Measurements from ENCODE around the gene TRNP1.

The TRNP1 gene

GRCh38 chr1:27001570-27002360, 8.3 kb downstream of the TRNP1 start:
- DNase-seq (ENCODE audit: low read depth, low spot score), result no peak

DNA sequence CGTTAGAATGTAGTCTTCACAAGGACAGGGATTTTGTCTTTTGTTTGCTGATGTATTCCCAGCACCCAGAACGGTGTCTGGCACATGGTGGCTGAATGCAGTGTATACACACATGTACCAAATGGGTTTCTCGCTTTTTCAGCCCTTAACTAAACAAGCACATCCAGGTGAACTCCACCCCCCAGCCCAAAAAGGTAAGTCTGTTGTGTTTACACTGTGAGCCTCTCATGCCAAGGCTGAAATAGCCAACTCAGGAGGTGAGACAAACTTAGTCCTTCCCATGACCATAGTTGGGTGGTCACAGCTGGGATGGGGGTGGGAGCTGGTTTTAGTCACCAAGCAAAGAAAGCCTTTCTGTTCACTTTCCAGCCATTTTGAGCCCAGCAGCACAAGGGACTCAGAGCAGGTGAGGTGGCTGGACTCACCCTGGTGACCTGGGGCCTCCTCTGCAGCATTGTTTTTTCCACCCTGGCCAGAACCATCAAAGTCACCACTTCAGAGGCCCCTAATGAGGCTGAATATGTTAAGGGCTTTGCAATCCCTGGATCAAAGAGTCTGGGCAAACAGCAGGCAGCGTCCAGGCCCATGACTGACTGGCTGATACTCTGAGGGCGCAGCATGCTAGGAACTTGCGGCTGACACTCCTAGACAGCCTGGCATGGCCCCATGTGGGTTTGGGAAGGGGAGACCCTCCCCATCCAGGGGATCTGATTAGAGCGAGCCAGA, 10.4 kb downstream of the TRNP1 start:
- DNase-seq (ENCODE audit: low read depth, low spot score), result no peak

DNA sequence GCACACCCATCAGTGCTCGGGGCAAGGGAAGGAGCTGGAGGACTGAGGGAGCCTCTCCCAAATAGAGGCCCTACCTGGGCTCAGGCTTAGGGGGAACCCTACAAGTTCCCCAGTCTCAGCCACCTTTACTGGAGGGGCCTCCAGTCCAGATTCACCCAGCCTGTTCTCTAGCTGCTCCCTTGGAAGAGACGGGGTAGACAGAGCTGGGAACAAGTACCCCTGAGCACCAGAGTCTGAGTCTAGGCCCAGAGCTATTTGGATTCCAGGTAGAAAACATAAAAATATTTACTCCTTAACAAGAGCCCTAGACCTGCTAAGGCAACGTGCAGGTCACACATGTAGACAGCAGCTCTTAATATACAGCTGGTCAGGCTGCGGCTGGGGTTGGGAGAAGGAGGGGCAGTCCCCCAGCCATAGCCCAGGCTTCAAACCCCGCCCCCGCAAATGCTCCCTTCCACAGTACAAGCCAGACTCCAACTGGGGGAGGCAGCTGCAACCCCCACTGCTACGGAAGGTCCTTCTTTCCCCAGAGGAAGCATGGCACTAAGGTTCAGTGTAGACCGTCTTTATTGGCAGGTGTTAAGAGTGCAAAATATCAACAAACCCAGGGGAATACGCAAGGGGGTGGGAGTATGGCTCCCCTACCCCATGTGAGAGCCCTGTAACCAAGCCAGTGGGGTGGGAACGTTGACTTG, 11.1 kb downstream of the TRNP1 start:
- no peak for DNase-seq (ENCODE audit: low read depth, low spot score)

- DNase-seq (ENCODE audit: low read depth, low spot score), result no peak
Measured at GRCh38 chr1:27005166-27005530, 11.7 kb downstream of the TRNP1 start.

DNA sequence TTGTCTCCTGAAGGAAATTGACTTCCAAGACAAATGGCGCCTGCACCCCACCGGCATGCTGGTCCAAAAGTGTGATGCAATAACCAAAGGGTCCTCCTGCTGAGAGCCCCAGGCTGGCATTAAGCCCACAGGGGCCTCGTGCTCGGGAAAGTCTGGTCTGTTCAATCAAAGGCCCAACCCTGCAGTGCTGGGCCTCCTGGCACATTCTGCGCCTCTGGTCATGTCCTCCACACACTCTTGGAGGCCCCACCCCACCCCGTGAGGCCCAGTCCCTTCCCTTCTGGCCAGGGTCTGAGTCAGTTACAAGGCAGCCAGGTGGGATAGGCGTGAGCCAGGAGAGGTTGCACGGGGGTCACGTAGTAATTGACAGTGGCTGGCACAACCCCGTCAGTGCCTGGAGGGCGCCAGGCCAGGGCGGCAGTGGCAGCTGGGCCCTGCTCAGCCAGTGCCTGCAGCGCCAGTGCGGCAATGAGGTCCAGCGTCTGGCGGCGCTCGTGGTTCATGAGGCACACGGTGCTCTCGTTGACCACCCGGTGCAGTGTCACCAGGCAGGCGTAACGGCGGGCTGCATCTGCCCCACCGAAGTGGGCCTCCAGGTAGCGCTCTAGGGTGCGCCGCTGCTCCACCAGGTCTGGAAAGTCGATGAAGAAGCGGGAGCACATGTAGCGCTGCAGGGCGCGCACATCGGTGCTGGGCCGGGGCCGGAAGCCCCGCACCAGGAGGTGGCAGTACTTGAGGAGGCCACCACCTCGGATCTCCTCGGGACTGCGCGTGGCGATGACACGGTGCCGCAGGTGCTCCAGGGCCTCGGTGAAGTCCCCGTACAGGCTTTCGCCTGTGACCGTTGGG, 12.4 kb downstream of the TRNP1 start:
- no peak for DNase-seq (ENCODE audit: low read depth, low spot score)

DNA sequence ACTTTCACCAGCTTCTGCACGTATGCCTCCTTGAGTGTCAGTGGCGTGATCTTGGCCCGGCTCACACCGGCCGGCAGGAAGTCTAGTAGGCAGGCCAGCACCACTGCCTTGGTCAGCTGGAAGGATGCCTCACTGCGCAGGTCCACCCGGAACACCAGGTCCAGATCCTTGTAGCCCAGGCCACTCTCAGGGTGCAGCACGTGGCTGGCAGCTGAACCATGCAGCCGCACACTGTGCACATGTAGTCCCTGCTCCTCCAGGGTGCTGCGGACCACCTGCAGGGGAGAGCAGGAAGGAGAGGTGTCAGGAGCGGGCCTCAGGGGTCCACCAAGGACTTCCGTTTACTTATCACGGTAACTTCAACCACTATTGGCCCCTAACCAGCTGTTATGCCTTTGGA, 13.2 kb downstream of the TRNP1 start:
- DNase-seq (ENCODE audit: low read depth, low spot score), result no peak

DNA sequence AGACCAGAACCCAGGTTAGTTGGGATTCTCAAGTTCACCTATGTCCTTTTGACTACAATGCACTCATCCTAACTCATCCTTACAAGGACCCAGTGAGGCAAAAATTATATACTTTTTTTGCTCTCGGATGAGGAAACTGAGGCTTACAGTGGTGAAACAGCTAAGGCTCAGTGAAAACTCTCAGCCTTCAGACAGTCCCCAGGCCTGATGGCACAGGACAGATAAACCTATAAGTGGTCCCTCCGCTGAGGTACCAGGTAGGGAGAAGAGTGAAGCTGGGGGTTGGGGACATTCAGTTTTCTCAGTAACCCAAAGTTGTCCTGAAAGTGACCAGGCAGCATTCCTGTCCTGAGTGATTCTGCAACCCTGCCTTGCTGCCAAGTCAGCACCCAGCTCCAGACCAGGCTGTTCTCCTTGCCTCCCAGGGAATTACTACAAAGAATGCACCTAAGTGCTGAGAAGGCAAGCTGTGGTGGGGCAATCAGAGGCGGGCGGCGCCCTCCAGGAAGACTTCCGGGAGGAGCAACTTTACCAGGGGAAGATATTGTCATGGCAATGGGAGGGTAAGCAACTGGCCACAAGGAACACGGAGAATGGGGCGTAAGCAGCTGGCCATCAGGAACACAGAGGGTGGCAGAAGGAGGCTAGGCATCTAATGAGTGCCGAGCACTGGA, 14.6 kb downstream of the TRNP1 start:
- no peak for DNase-seq (ENCODE audit: low read depth, low spot score)

DNA sequence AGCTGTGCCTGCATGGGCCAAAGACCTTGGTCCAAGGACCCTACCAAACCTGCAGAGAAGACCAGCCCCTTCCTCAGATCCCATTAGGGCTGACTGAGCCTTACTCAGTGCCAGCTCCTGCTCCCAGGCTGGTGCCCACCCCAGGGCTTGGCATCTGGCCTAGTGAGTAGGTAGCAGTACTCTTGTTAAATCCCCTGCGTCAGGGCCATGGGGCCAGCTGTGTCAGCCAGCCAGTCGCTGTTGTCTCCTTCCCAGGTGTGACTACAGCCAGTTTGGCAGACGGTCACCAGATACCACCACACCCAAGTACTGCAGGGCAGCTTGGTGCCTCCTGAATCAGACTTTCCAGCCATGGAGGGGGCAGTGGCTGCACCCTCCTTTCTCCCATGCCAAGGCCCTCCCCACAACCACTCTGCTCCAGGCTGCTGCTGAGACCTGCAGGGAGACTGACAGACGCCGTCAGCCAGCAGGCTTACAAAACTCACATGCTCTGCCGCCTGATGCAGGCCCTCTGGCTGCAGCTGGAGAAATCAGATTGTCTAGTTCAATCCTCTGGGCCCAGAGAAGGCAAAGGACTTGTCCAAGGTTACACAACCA, 16.2 kb downstream of the TRNP1 start:
- no peak for DNase-seq (ENCODE audit: low read depth, low spot score)

- no peak for DNase-seq (ENCODE audit: low read depth, low spot score)
Measured at GRCh38 chr1:27010226-27010994, 16.9 kb downstream of the TRNP1 start.

DNA sequence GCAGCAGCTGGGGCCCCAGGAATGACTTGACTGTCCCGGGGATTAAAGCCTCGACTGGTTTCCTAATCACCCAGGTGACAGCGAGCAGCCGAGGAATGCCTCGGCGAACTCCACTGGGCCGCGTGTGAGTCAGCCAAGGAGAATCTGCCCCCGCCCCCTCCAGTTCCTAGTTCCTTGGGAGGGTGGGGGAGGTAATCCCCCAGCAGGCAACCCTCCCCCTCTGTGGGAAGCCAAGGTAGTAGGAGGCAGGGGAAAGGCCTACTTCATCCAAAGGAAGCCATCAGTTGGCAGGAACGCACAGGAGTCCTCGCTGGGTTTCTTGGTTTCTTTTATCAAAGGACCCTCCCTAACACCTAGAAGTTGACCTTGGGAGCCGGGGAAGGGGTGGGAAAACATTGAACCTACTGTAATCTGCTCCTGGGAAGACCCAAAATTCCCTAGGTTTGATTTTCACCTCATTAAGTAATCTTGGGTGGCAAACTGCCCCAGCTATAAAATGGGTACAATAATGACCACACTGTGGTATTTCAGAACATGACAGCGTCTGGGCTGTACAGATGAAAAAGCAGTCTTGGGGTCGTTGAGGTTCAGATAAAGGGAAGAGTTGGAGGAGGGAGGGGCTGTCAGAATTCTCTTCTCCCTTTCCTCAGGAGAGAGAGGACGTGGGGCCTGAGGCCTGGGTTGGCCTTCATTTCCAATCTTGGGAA, 17.7 kb downstream of the TRNP1 start:
- DNase-seq (ENCODE audit: low read depth, low spot score), result no peak

DNA sequence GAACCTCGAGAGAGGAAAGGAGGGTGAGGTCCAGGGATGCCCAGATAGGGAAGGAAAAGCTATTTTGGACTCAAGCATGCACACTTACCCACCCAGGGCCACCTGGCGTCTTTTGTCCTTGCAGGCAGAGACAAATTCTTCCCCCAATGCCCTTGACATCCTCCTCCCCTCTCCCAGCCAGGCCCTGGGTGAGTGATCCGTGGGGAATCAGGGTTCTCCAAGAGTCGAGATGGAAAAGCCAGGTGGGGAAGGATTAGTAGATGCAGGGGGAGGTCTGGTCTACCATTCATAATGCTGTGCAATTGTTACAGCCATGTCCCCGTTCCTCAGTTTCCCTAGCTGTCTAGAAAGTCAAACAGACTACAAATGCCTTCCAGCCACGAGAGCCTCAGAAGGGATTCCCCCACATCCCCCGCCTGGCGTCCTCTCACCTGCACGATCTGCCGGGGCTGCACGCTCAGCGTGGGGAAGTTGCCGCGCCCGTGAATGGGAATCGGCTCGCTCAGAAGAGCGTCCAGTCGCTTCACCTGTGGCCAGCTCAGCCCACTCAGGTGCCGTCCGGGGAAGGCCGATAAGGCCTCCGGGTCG, 18.6 kb downstream of the TRNP1 start:
- DNase-seq (ENCODE audit: low read depth, low spot score), result no peak

DNA sequence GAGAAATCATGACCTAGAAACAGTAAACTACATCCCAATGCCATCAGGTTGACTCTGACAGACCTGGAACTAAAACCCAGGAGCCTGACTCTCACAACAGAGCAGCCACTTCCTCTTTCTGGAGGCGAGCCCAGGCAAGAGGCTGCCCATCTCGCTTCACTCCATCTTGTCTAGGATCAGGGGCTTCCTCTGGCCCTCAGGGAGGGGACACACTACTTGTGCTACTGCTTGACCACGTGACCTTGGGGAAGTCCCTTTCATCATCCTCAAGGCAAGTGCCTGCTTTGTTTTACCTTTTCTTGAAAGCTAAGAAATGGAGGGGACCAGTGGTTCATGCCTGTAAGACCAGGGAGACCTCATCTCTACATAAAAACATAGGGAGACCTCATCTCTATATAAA, 21.8 kb downstream of the TRNP1 start:
- no peak for DNase-seq (ENCODE audit: low read depth, low spot score)

GRCh38 chr1:27016376-27016775, 22.9 kb downstream of the TRNP1 start:
- no peak for DNase-seq (ENCODE audit: low read depth, low spot score)

DNA sequence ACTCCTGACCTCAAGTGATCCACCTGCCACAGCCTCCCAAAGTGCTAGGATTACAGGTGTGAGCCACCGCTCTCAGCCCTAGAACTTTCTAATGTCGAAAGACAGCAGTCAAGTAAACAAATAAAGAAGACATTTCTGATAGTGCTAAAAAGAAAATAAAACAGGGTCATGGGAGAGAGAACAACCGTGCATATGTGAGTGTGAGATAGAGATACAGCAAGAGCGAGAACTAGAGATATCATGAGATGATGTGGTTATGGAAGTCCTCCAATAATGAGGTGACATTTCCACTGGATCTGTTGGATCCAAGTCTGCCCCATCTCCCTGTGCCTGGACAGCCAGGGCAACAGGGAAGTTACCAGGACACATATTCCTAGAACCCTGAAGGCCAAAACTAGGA, 23.7 kb downstream of the TRNP1 start:
- DNase-seq (ENCODE audit: low read depth, low spot score), result no peak

GRCh38 chr1:27018316-27018715, 24.8 kb downstream of the TRNP1 start:
- DNase-seq (ENCODE audit: low read depth, low spot score), result no peak

DNA sequence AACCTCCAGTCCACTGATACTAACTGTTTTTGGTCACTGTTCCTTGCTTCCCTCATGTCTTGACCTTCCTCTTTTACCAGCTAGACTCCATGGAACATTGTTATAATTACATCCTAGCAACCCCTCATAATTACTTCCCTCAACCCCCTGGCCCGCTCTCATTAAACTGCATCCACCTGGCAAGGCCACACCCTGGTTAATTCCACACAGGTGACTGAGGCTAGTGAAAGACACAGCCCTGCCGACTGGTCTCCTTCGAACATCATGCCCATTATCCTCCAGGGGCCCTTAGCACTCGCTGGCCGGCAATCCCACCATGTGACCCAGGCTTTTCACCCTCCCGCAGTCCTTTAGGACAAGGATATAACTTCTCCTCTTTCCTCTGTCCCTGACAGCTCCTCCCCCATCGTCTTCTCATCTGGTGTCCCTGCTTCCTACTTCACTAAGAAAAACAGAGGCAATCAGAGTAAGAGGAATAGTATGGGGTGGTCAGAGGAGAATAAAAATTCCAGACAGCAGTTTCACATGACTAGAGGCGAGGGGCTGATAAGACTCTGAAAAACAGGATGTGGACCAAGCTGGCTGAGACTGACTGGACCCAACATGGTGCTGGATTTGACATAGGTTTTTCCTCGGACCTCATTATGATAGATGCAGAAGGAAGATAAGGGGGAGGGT, 28.0 kb downstream of the TRNP1 start:
- no peak for DNase-seq (ENCODE audit: low read depth, low spot score)

DNA sequence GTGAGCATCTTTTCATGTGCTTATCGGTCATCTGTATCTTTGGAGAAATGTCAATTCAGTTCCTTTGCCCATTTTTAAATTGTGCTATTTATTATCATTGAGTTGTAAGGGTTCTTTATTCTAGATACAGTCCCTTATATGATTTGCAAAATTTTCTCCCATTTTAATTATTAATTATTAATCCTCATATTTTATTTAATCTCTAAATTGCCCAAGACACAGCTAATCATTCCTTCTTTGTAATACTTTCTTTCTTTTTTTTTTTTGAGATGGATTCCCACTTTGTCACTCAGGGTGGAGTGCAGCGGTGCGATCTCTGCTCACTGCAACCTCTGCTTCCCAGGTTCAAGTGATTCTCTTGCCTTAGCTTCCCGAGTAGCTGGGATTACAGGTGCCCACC, 32.2 kb downstream of the TRNP1 start:
- DNase-seq (ENCODE audit: low read depth, low spot score), result no peak

Data from activated CD4-positive, CD25-positive, alpha-beta regulatory T cell treated with anti-CD3 and anti-CD28 coated beads, Interleukin-2, amount 50 U/mL, for 16 hours (primary cell).